SU-DHL-6 (cell line): Measurements from ENCODE around the gene BOC.

Experiments
- H2AFZ ChIP-seq: fragments of 200-600 bp; sonication (generic); 2 replicates; pipeline ENCODE4 v1.6.1; 2014; ENCODE audit warnings: low read depth, mild to moderate bottlenecking, moderate library complexity, mixed read lengths, antibody characterized with exemption, low read length; ENCODE audit not compliant: severe bottlenecking
- H3F3A ChIP-seq: fragments of 200-600 bp; shearing (Covaris generic); 2 replicates; pipeline ENCODE4 v1.6.0; 2016; ENCODE audit warnings: antibody characterized with exemption, mild to moderate bottlenecking; ENCODE audit not compliant: insufficient read depth
- H3K27ac ChIP-seq: fragments of 200-600 bp; sonication (generic); 2 replicates; pipeline ENCODE4 v1.5.1; 2016; ENCODE audit warnings: low read depth, mild to moderate bottlenecking, low read length, moderate library complexity, mixed read lengths
- H3K27me3 ChIP-seq: fragments of 200-600 bp; sonication (generic), shearing (Covaris generic); 2 replicates; pipeline ENCODE4 v1.6.0; 2014; ENCODE audit warnings: mild to moderate bottlenecking, low read length
- H3K36me3 ChIP-seq: fragments of 200-600 bp; sonication (generic); 2 replicates; pipeline ENCODE4 v1.6.1; 2014; ENCODE audit warnings: mild to moderate bottlenecking, low read length, mixed read lengths
- H3K4me2 ChIP-seq: fragments of 300-600, 200-600 bp; shearing (Covaris generic), sonication (generic); 2 replicates; pipeline ENCODE4 v1.6.0; 2014; ENCODE audit warnings: low read length, low read depth, mild to moderate bottlenecking; ENCODE audit not compliant: poor library complexity, severe bottlenecking
- H3K4me3 ChIP-seq: fragments of 200-600 bp; sonication (generic); 2 replicates; pipeline ENCODE4 v1.5.1; 2014; ENCODE audit warnings: antibody characterized with exemption, low read length, mild to moderate bottlenecking, mixed read lengths; ENCODE audit not compliant: insufficient read depth, poor library complexity, severe bottlenecking
- H3K79me2 ChIP-seq: fragments of 200-600 bp; sonication (generic); 2 replicates; pipeline ENCODE4 v1.6.1; 2014; ENCODE audit warnings: mild to moderate bottlenecking, low read length, moderate library complexity; ENCODE audit not compliant: insufficient read depth
- H3K9ac ChIP-seq: fragments of 200-600 bp; sonication (generic); 2 replicates; pipeline ENCODE4 v1.7.0; 2014; ENCODE audit warnings: mild to moderate bottlenecking, low read length
- H3K9me2 ChIP-seq: fragments of 200-600 bp; sonication (generic); replicated peaks from 2 replicates; pipeline ENCODE4 v1.6.1; 2014; ENCODE audit warnings: low read length; ENCODE audit not compliant: insufficient read depth
- H3K9me3 ChIP-seq: fragments of 200-600 bp; sonication (generic); 2 replicates; pipeline ENCODE4 v1.6.1; 2014; ENCODE audit warnings: low read length, mixed read lengths; ENCODE audit not compliant: insufficient read depth
- H4K20me1 ChIP-seq: fragments of 200-600 bp; sonication (generic); 2 replicates; pipeline ENCODE4 v1.6.1; 2014; ENCODE audit warnings: low read depth, mild to moderate bottlenecking, antibody characterized with exemption, low read length, moderate library complexity, mixed read lengths
- CTCF ChIP-seq: fragments of 200-600 bp; sonication (generic); IDR thresholded peaks from one replicate; pipeline ENCODE4 v1.5.1; 2017; ENCODE audit warnings: antibody characterized with exemption, mild to moderate bottlenecking, low read length, moderate library complexity; ENCODE audit not compliant: insufficient read depth, poor library complexity, severe bottlenecking
- EZH2phosphoT487 ChIP-seq: fragments of 200-600 bp; sonication (generic), shearing (Covaris generic); conservative IDR thresholded peaks from 2 replicates; pipeline ENCODE4 v1.6.1; 2018; ENCODE audit warnings: mild to moderate bottlenecking, antibody characterized with exemption, low read length, moderate library complexity, mixed read lengths

The BOC gene

GRCh38 chr3:113218681-113219045 lies 7.3 kb downstream of the BOC start:
- no peaks in the 10 kb centered on the region for H4K20me1 ChIP-seq
- no peaks in the 10 kb centered on the region for H3F3A ChIP-seq
- no peaks in the 10 kb centered on the region for H3K9me2 ChIP-seq
- no peak for TF ChIP-seq CTCF
- H3K36me3 ChIP-seq = no peaks in the 10 kb centered on the region
- H3K27ac ChIP-seq = no peak overlapping the region
- no peaks in the 10 kb centered on the region for H3K79me2 ChIP-seq
- no peak overlapping the region for H3K9ac ChIP-seq
- no peaks in the 10 kb centered on the region for H3K27me3 ChIP-seq
- no peak overlapping the region for H2AFZ ChIP-seq
- no peak overlapping the region for H3K4me2 ChIP-seq
- H3K9me3 ChIP-seq = no peaks in the 10 kb centered on the region
- no peak overlapping the region for H3K4me3 ChIP-seq

GRCh38 chr3:113219605-113220300 lies 8.4 kb downstream of the BOC start:
- Histone ChIP-seq H3F3A (no peaks in the 10 kb centered on the region), H3K36me3 (no peaks in the 10 kb centered on the region), H3K9ac (no peak overlapping the region), H3K9me3 (no peaks in the 10 kb centered on the region), H4K20me1 (no peaks in the 10 kb centered on the region), H3K27ac (no peak overlapping the region), H3K79me2 (no peaks in the 10 kb centered on the region), H3K27me3 (no peaks in the 10 kb centered on the region), H3K4me2 (no peak overlapping the region), H3K4me3 (no peak overlapping the region), H2AFZ (no peak overlapping the region), H3K9me2 (no peaks in the 10 kb centered on the region)
- no peak for TF ChIP-seq CTCF
- TF ChIP-seq EZH2phosphoT487 = no peak

- Histone ChIP-seq H3K4me3 (no peak overlapping the region), H3K36me3 (no peaks in the 10 kb centered on the region), H3K9ac (no peak overlapping the region), H3F3A (no peaks in the 10 kb centered on the region), H3K9me3 (no peaks in the 10 kb centered on the region), H2AFZ (no peak overlapping the region), H3K4me2 (no peak overlapping the region), H3K27ac (no peak overlapping the region), H3K79me2 (no peaks in the 10 kb centered on the region), H4K20me1 (no peaks in the 10 kb centered on the region), H3K27me3 (no peaks in the 10 kb centered on the region), H3K9me2 (no peaks in the 10 kb centered on the region)
- TF ChIP-seq CTCF (no peak), EZH2phosphoT487 (no peak)
Observed at GRCh38 chr3:113220721-113221120, 9.4 kb downstream of the BOC start.
